GM15510 (cell line): Measurements from ENCODE around the gene POU6F2.

Source experiments
- POLR2A ChIP-seq: IDR thresholded peaks from 3 replicates; pipeline ENCODE4 v1.6.1; 2011; ENCODE audit warnings: borderline replicate concordance; ENCODE audit not compliant: insufficient read length; ENCODE audit errors: extremely low read depth

Gene POU6F2

GRCh38 chr7:39086638-39087360, 109.1 kb downstream of the POU6F2 start:
- no peak for TF ChIP-seq POLR2A

- TF ChIP-seq POLR2A = no peak
These were observed 111.3 kb downstream of the POU6F2 start for GRCh38 chr7:39088730-39089593.

- no peak for TF ChIP-seq POLR2A
These were observed 113.4 kb downstream of the POU6F2 start for GRCh38 chr7:39091145-39091544.

GRCh38 chr7:39091774-39092173, 114.1 kb downstream of the POU6F2 start:
- no peak for TF ChIP-seq POLR2A

- no peak for TF ChIP-seq POLR2A
These were observed 117.0 kb downstream of the POU6F2 start for GRCh38 chr7:39094731-39095130.

DNA sequence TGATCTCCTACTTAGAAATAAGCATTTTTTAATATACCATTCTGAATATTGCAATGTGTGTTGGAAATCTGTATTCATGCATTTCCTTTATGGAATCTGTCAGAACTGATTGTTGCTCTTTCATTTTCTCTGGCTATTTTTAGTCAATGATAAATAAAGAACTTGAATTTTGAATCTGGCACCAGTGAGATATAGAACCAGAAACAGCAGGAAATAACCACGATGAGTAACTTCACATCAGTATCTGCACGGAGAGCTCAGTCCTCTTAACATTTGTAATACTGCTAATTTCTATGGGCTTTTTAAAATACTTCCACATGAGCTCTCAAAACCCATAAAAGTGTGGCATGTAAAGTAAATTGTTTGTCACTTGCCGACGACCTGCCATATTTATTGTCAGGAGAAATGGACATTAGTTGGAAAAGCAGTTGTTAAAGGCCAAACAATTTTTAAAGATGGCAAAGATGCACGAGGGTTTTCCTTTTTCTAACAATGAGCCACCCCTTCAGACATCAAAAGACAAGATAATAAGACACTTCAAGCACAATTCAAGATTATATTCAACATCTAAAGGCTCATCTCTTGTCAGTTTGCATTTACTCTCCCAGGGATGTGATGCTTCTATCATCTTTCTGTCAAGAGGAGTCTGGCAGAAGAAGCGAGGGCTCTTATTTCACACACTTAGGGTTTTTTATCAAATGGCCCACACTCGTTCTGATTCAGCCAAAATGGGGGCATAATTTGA, 118.3 kb downstream of the POU6F2 start:
- no peak for TF ChIP-seq POLR2A

DNA sequence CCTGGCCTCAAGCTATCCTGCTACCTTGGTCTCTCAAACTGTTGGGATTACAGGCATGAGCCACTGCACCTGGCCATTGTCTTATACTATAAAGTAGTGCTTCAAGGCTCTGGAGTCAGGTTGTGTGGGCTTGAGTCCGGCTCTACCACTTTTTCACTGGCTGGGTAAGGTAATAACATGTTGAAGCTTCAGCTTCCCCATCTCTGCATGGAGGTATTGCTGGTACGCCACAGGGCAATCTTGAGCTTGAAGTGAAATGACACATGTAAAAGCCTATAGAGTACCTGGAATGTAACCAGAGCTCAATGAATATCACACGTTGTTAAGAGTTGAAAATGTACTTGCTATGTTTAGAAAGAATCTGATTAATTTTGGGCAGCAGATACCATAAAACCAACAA, 120.8 kb downstream of the POU6F2 start:
- no peak for TF ChIP-seq POLR2A

DNA sequence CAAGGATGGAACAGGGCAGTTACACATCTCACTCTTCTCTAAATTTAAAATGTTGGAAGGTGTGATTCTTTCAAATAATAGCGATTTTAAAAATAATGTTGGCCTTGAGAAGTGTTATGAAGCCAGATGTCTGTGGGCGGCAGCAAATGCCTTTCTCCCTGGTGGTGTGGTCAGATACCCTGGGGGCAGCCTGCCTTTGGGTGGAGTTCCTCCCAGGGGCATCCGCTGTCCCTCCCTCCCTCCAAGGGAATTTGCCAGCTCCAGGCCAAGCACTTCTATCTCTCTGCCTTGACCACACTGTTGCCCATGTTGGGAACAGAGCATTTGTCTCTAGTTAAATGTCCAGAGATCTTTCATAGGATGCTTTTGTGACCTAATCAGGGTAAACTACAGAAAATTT, 121.4 kb downstream of the POU6F2 start:
- no peak for TF ChIP-seq POLR2A

- TF ChIP-seq POLR2A = no peak
These were observed 122.6 kb downstream of the POU6F2 start for GRCh38 chr7:39100270-39100669.

GRCh38 chr7:39102234-39102633, 124.5 kb downstream of the POU6F2 start:
- TF ChIP-seq POLR2A = no peak

DNA sequence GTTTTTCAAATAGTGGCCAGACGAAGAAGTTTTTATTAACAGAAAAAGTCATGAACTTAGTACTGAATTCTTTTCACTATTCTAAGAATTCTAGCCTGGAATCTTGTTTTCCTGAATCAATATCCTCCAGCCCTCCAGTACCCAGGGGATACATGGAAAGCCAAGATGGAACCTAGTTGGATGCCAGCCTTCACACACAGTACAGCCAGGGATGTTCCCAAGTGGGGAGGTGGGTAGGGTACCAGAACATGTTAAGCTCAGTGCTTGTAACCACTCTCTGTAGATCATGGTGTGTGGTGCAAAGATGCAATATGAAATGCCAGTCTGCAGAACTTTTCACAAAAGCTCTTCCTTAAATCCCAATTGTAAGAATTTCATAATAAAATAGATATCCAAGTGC, 128.0 kb downstream of the POU6F2 start:
- no peak for TF ChIP-seq POLR2A

DNA sequence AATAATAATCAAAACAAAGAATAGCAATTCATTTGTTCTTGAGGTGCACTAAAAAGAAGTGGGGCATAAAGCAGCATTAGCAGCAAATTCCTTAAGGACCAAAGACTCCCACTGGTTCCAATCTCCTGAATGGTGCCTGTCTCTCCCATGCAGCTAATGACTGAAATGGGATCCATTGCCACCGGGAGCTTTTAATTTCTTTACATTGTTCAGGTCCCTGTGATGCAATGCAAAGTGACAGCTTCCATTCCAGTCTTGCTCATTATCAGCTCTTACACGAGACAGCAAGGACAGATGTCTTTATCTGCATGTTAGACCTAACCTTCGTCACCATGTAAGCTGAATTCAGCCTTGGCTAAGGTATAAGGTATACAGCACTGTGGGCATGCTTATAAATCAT, 148.1 kb downstream of the POU6F2 start:
- no peak for TF ChIP-seq POLR2A

- TF ChIP-seq POLR2A = no peak
These were observed 149.3 kb downstream of the POU6F2 start for GRCh38 chr7:39127058-39127457.

DNA sequence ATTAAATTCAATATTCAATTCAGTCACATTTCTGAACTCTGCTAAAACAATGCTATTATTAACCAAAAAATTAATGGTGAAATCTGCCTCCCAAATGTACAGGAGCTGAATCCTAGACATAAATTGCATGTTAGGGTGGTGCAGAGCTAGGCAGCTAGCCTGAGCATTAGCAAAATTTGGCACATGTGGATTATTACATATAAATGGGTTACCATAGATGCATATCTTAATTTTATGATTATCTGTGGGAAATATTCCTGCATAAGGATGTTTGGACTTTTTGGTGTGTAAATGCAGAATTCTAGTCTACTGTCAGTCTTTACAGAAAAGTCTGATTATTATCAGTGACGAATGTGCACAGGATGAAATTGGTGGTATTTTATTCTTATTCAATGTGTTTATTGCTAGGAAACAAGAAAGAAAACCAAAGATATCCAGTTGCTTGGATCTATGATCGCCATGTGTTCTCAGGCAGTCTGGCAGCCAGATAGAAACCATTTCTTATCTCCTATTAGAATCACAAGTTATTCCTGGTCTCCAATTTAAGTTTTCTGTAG, 150.7 kb downstream of the POU6F2 start:
- TF ChIP-seq POLR2A = no peak

DNA sequence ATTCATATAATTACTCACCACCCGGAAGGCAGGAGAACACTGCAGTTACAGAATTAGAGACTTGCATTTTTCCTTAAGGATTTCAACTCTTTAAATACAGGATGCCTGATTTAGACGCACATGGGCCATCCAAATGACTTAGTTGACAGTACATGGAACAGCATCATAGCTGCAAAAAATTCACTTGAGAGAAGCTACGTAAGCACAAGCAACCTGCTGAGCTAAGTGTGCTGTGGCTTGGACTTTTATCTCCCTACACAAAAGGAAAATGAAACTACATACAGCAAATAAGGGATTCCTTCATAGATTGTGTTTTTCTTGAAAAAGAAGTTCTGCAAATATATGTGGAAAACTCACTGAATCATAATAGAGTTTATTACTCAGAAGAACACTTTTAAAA, 152.6 kb downstream of the POU6F2 start:
- no peak for TF ChIP-seq POLR2A

GRCh38 chr7:39130857-39131526, 153.3 kb downstream of the POU6F2 start:
- no peak for TF ChIP-seq POLR2A
